HepG2 (cell line): Measurements from ENCODE around the gene FEM1C. TPM values are rescaled to one million over a fixed set of nuclear protein-coding genes. Genes with fewer than 3 reads are reported as not detected.

ENCODE experiments used
- BRCA1 ChIP-seq: sonication (generic); formaldehyde crosslinking; IDR thresholded peaks from 2 replicates; pipeline ENCODE4 v1.4.0; 2020; ENCODE audit warnings: missing genetic modification reagents
- CC2D1A ChIP-seq: sonication (generic); formaldehyde crosslinking; IDR thresholded peaks from 2 replicates; pipeline ENCODE4 v1.8.1; 2023; ENCODE audit warnings: mild to moderate bottlenecking, missing genetic modification reagents
- CENPT ChIP-seq: sonication (generic); formaldehyde crosslinking; IDR thresholded peaks from 2 replicates; pipeline ENCODE4 v1.8.0; 2022; ENCODE audit warnings: low read depth, mild to moderate bottlenecking, moderate library complexity, missing genetic modification reagents
- CHD4 ChIP-seq: fragments of 200-600 bp; sonication (generic); IDR thresholded peaks from 2 replicates; pipeline ENCODE4 v1.7.0; 2017; ENCODE audit warnings: mild to moderate bottlenecking, low read length, borderline replicate concordance
- CREBL2 ChIP-seq: sonication (generic); formaldehyde crosslinking; IDR thresholded peaks from 2 replicates; pipeline ENCODE4 v1.8.1; 2023; ENCODE audit warnings: missing genetic modification reagents, mild to moderate bottlenecking, borderline replicate concordance
- CSRNP2 ChIP-seq: sonication (generic); formaldehyde crosslinking; conservative IDR thresholded peaks from 2 replicates; pipeline ENCODE4 v1.8.0; 2022; ENCODE audit warnings: low read depth, missing genetic modification reagents
- E2F1 ChIP-seq: sonication (generic); formaldehyde crosslinking; IDR thresholded peaks from 2 replicates; pipeline ENCODE4 v1.5.0; 2020; ENCODE audit warnings: missing genetic modification reagents
- JARID2 ChIP-seq: sonication (generic); formaldehyde crosslinking; IDR thresholded peaks from 2 replicates; pipeline ENCODE4 v1.8.1; 2023; ENCODE audit warnings: missing genetic modification reagents, inconsistent platforms; ENCODE audit not compliant: insufficient replicate concordance
- MAFF ChIP-seq: IDR thresholded peaks from 2 replicates; pipeline ENCODE4 v1.6.1; 2011; ENCODE audit warnings: low read depth, low read length, improper control_type of control experiment
- MAX ChIP-seq: IDR thresholded peaks from 2 replicates; pipeline ENCODE4 v1.6.1; 2012; ENCODE audit warnings: inconsistent platforms
- MTF2 ChIP-seq: sonication (generic); formaldehyde crosslinking; IDR thresholded peaks from 2 replicates; pipeline ENCODE4 v1.5.0; 2020; ENCODE audit warnings: missing genetic modification reagents, borderline replicate concordance
- NR2F2 ChIP-seq: IDR thresholded peaks from 2 replicates; pipeline ENCODE4 v1.6.1; 2012; ENCODE audit warnings: low read depth, inconsistent platforms, borderline replicate concordance
- SMARCC2 ChIP-seq: fragments of 450-650 bp; IDR thresholded peaks from 2 replicates; pipeline ENCODE4 v1.6.1; 2017; ENCODE audit warnings: antibody characterized with exemption, mild to moderate bottlenecking
- TARDBP ChIP-seq: sonication (generic); formaldehyde crosslinking; IDR thresholded peaks from 2 replicates; pipeline ENCODE4 v1.8.0; 2022; ENCODE audit warnings: mild to moderate bottlenecking, missing genetic modification reagents
- THAP8 ChIP-seq: sonication (generic); formaldehyde crosslinking; IDR thresholded peaks from 2 replicates; pipeline ENCODE4 v1.5.1; 2020; ENCODE audit warnings: missing genetic modification reagents, mild to moderate bottlenecking, borderline replicate concordance
- TOE1 ChIP-seq: sonication (generic); formaldehyde crosslinking; IDR thresholded peaks from 2 replicates; pipeline ENCODE4 v1.4.0; 2020; ENCODE audit warnings: mild to moderate bottlenecking, missing genetic modification reagents
- ZFP1 ChIP-seq: IDR thresholded peaks from 2 replicates; pipeline ENCODE4 v1.6.1; 2016
- ZFP91 ChIP-seq: sonication (generic); formaldehyde crosslinking; IDR thresholded peaks from 2 replicates; pipeline ENCODE4 v1.9.0; 2022; ENCODE audit warnings: missing genetic modification reagents, mild to moderate bottlenecking, borderline replicate concordance
- ZNF484 ChIP-seq: sonication (generic); formaldehyde crosslinking; IDR thresholded peaks from 2 replicates; pipeline ENCODE4 v1.5.1; 2020; ENCODE audit warnings: mild to moderate bottlenecking, low read depth, missing genetic modification reagents, borderline replicate concordance
- ZNF556 ChIP-seq: sonication (generic); formaldehyde crosslinking; IDR thresholded peaks from 2 replicates; pipeline ENCODE4 v1.4.0; 2020; ENCODE audit warnings: mild to moderate bottlenecking, missing genetic modification reagents, borderline replicate concordance
- ZNF768 ChIP-seq: sonication (generic); formaldehyde crosslinking; IDR thresholded peaks from 2 replicates; pipeline ENCODE4 v1.4.0; 2020; ENCODE audit warnings: missing genetic modification reagents
- ZNF780A ChIP-seq: sonication (generic); formaldehyde crosslinking; IDR thresholded peaks from 2 replicates; pipeline ENCODE4 v1.8.0; 2022; ENCODE audit warnings: mild to moderate bottlenecking, missing genetic modification reagents, moderate library complexity
- ZNF883 ChIP-seq: sonication (generic); formaldehyde crosslinking; IDR thresholded peaks from 2 replicates; pipeline ENCODE4 v1.5.1; 2020; ENCODE audit warnings: mild to moderate bottlenecking, missing genetic modification reagents; ENCODE audit errors: not compliant biosample characterization
- polyA plus RNA-seq, 8 experiments: library from polyadenylated mRNA; depleted of rRNA in 3 of 8; stranded (reverse) in 7 of 8; unstranded in 1 of 8; fragments of >200 nt; fragmentation: Illumina TruSeq in 4 of 8; extraction: Trizol in 4 of 8; gene quantifications; 2 replicates each; pipeline versions ENCODE4 v1.2.1 to v1.2.3, GENCODE V29; 2011 to 2016; ENCODE audit warnings: low read depth in 4 of 8, missing spikeins in 1 of 8, mixed read lengths in 1 of 8; ENCODE audit not compliant: insufficient read depth in 1 of 8
- total RNA-seq, 5 experiments: library from RNA; depleted of rRNA; stranded (reverse); fragments of >200 nt; fragmentation: Illumina TruSeq; extraction: Trizol; gene quantifications; 2 replicates each; pipeline ENCODE4 v1.2.3, GENCODE V29; 2016; ENCODE audit warnings: low read depth in 1 of 5

FEM1C gene
- total and polyA plus RNA-seq, 2 of the 13 experiments (the other 11 are each of a cell fraction or from before 2014, with no cell fraction given) = 5.5 to 8.3 TPM

GRCh38 chr5:115544436-115545350, at the start of gene FEM1C (continued):
- TF ChIP-seq E2F1 = no peak
- no peak for TF ChIP-seq MAFF
- no peak for TF ChIP-seq NR2F2
- TF ChIP-seq MAX = peak; percentile 76
- peak; percentile 80; the same call in 1 of the 2 replicates for TF ChIP-seq ZFP91
- peak; percentile 72 for TF ChIP-seq TARDBP (CRISPR knock-in tag)
- TF ChIP-seq ZNF883 (CRISPR knock-in tag) = peak; percentile 89
- 0 out of 2 replicates have a peak, but pooled peaks have one; percentile 81 for TF ChIP-seq ZNF556 (CRISPR knock-in tag)
- no peak for TF ChIP-seq SMARCC2
- TF ChIP-seq CREBL2 (CRISPR knock-in tag) = peak; percentile 72; the same call in 1 of the 2 replicates
- peak; percentile 75; the same call in 1 of the 2 replicates for TF ChIP-seq ZNF768 (CRISPR knock-in tag)
- TF ChIP-seq BRCA1 (CRISPR knock-in tag) = 0 out of 2 replicates have a peak, but pooled peaks have one; percentile 50
- no peak for TF ChIP-seq TOE1 (CRISPR knock-in tag)
- TF ChIP-seq MTF2 (CRISPR knock-in tag) = no peak
- TF ChIP-seq CENPT (CRISPR knock-in tag) = no peak
- no peak for TF ChIP-seq CC2D1A
- TF ChIP-seq ZNF780A (CRISPR knock-in tag) = peak; percentile 79
- TF ChIP-seq THAP8 (CRISPR knock-in tag) = no peak
- TF ChIP-seq CHD4 = no peak
- no peak for TF ChIP-seq ZNF484 (CRISPR knock-in tag)
- TF ChIP-seq ZFP1 (CRISPR knock-in tag) = no peak
- TF ChIP-seq JARID2 (CRISPR knock-in tag) = no peak
- no peak for TF ChIP-seq CSRNP2 (CRISPR knock-in tag)
